HCT116 (cell line): ENCODE data around the gene UCHL5. TPM values are rescaled to one million over a fixed set of nuclear protein-coding genes. Genes with fewer than 3 reads are reported as not detected.

Source experiments
- ATAC-seq: fragments of 200-7000 bp; cut with Tn5 transposase; 2 replicates; pipeline ENCODE4 v1.9.1; 2020; ENCODE audit warnings: mild to moderate bottlenecking, moderate library complexity
- BruUV-seq: library from RNA; stranded (reverse); fragments of 400-500 nt; replicated peaks from 2 replicates; lab custom pipeline; 2021; lab: Mats Ljungman, UMichigan
- CTCF ChIA-PET: fragments of 300-600 bp; sonication (Branson Sonifier 250); formaldehyde crosslinking; loops from one replicate; lab custom pipeline; 2021; ENCODE audit warnings: antibody characterized with exemption; lab: Charles Lee
- POLR2A ChIA-PET: fragments of 300-600, 350-600 bp; sonication (Branson Sonifier 250); formaldehyde crosslinking; loops from one replicate; lab custom pipeline; 2021; ENCODE audit warnings: antibody characterized with exemption; lab: Charles Lee
- RAD21 ChIA-PET, 2 experiments: fragments of 300-600 bp; sonication (Branson Sonifier 250); formaldehyde crosslinking; loops; one replicate each; lab custom pipeline; 2023; ENCODE audit warnings: low total read pairs in 2 of 2; ENCODE audit not compliant: uncharacterized antibody in 2 of 2, unreplicated experiment in 2 of 2, low non-redundant PET in 1 of 2; lab: Charles Lee
- DNase-seq: peaks from one replicate; pipeline ENCODE4 v3.0.0-alpha.2; 2010; ENCODE audit warnings: low read depth, low spot score
- H2AFZ ChIP-seq: fragments of 200-600 bp; shearing (Covaris generic), sonication (generic); 2 replicates; pipeline ENCODE4 v1.6.1; 2017; ENCODE audit warnings: low read depth, mixed run types, mixed read lengths, antibody characterized with exemption, low read length; ENCODE audit not compliant: poor library complexity, severe bottlenecking
- H3K27ac ChIP-seq: 2 replicates; pipeline ENCODE4 v1.5.1; 2012; ENCODE audit warnings: low read depth, low read length
- H3K27me3 ChIP-seq: fragments of 200-600 bp; sonication (generic); 2 replicates; pipeline ENCODE4 v1.6.1; 2016; ENCODE audit warnings: mixed run types, low read length, mixed read lengths; ENCODE audit not compliant: insufficient read depth
- H3K36me3 ChIP-seq, 2 experiments: fragments of 200-500 bp in 1 of 2; fragments of 200-600 bp in 1 of 2; sonication (Bioruptor generic) in 1 of 2; sonication (generic) in 1 of 2; 2 replicates each; pipeline versions ENCODE4 v1.5.1 to v1.6.1; 2014 to 2016; ENCODE audit warnings: low read length in 2 of 2, inconsistent platforms in 1 of 2, mixed read lengths in 1 of 2, mixed run types in 1 of 2; ENCODE audit not compliant: insufficient read depth in 2 of 2, control insufficient read depth in 1 of 2
- H3K4me1 ChIP-seq, 2 experiments: fragments of 200-600 bp in 1 of 2; sonication (generic) in 1 of 2; 2 replicates each; pipeline versions ENCODE4 v1.5.1 to v1.6.1; 2012 to 2017; ENCODE audit warnings: low read length in 2 of 2, inconsistent platforms in 1 of 2, mild to moderate bottlenecking in 1 of 2, mixed read lengths in 1 of 2, mixed run types in 1 of 2, moderate library complexity in 1 of 2; ENCODE audit not compliant: insufficient read depth in 2 of 2, control insufficient read depth in 1 of 2
- H3K4me2 ChIP-seq: fragments of 200-600 bp; sonication (generic); 2 replicates; pipeline ENCODE4 v1.6.1; 2017; ENCODE audit warnings: mixed run types, low read length, mixed read lengths
- H3K4me3 ChIP-seq, 2 experiments: fragments of 200-600 bp in 1 of 2; sonication (generic) in 1 of 2; replicated peaks in 1 of 2; 2 replicates each; pipeline ENCODE4 v1.5.1; 2011 to 2016; ENCODE audit warnings: low read length in 2 of 2, control low read depth in 1 of 2, low read depth in 1 of 2, mild to moderate bottlenecking in 1 of 2, mixed read lengths in 1 of 2, mixed run types in 1 of 2
- H3K79me2 ChIP-seq: fragments of 200-600 bp; sonication (generic); 2 replicates; pipeline ENCODE4 v1.6.1; 2017; ENCODE audit warnings: mild to moderate bottlenecking, mixed run types, low read length, moderate library complexity, mixed read lengths; ENCODE audit not compliant: insufficient read depth
- H3K9ac ChIP-seq: fragments of 200-600 bp; sonication (generic); 2 replicates; pipeline ENCODE4 v1.6.1; 2016; ENCODE audit warnings: low read length, mixed read lengths
- H3K9me2 ChIP-seq: fragments of 200-600 bp; sonication (generic), shearing (Covaris generic); 2 replicates; pipeline ENCODE4 v1.6.1; 2017; ENCODE audit warnings: mixed run types, mild to moderate bottlenecking, moderate library complexity; ENCODE audit not compliant: insufficient read depth
- H3K9me3 ChIP-seq, 2 experiments: fragments of 200-500 bp in 1 of 2; fragments of 200-600 bp in 1 of 2; sonication (Bioruptor generic) in 1 of 2; sonication (generic) in 1 of 2; 2 replicates each; pipeline ENCODE4 v1.6.1; 2014 to 2017; ENCODE audit warnings: low read length in 2 of 2, mixed read lengths in 2 of 2, inconsistent platforms in 1 of 2, low read depth in 1 of 2, mild to moderate bottlenecking in 1 of 2, mixed run types in 1 of 2, moderate library complexity in 1 of 2; ENCODE audit not compliant: control insufficient read depth in 1 of 2, insufficient read depth in 1 of 2
- H4K20me1 ChIP-seq: fragments of 200-600 bp; sonication (generic), shearing (Covaris generic); 2 replicates; pipeline ENCODE4 v1.6.1; 2017; ENCODE audit warnings: mixed run types, mild to moderate bottlenecking, moderate library complexity; ENCODE audit not compliant: insufficient read depth
- EGR1 ChIP-seq: IDR thresholded peaks from 2 replicates; pipeline ENCODE4 v1.6.1; 2012; ENCODE audit warnings: low read depth
- POLR2A ChIP-seq: IDR thresholded peaks from 2 replicates; pipeline ENCODE4 v1.7.0; 2011; ENCODE audit warnings: borderline replicate concordance; ENCODE audit not compliant: insufficient read depth, insufficient read length; ENCODE audit errors: extremely low read depth
- POLR2AphosphoS5 ChIP-seq: IDR thresholded peaks from 2 replicates; pipeline ENCODE4 v1.6.1; 2011; ENCODE audit warnings: mild to moderate bottlenecking, low read depth, low read length, moderate library complexity
- RAD21 ChIP-seq: IDR thresholded peaks from 2 replicates; pipeline ENCODE4 v1.6.1; 2012; ENCODE audit warnings: low read depth, mild to moderate bottlenecking
- SP1 ChIP-seq: IDR thresholded peaks from 2 replicates; pipeline ENCODE4 v1.6.1; 2012; ENCODE audit warnings: low read depth
- SRF ChIP-seq: IDR thresholded peaks from 2 replicates; pipeline ENCODE4 v1.6.1; 2012; ENCODE audit warnings: low read depth
- YY1 ChIP-seq: IDR thresholded peaks from 2 replicates; pipeline ENCODE4 v1.6.1; 2011; ENCODE audit warnings: low read length, low read depth, moderate library complexity, mild to moderate bottlenecking; ENCODE audit not compliant: insufficient replicate concordance; ENCODE audit errors: extremely low read depth
- ZNF274 ChIP-seq: fragments of 200-500 bp; sonication (Bioruptor generic); IDR thresholded peaks from 2 replicates; pipeline ENCODE4 v1.6.1; 2014; ENCODE audit warnings: mild to moderate bottlenecking, low read depth, low read length, inconsistent platforms
- intact Hi-C: fragments of 100-400 bp; cut with micrococcal nuclease; formaldehyde crosslinking; loops from 2 replicates; pipeline ENCODE4 v1.10.0; 2022
- total RNA-seq: library from RNA; stranded (reverse); gene quantifications from one replicate; pipeline ENCODE4 v1.2.1, GENCODE V29; 2021; ENCODE audit not compliant: unreplicated experiment
- TF ChIP-seq, protein P1 (sequence below): IDR thresholded peaks from 2 replicates; pipeline ENCODE4 v1.6.1; 2012; ENCODE audit warnings: low read depth
- TF ChIP-seq, protein P2 (sequence below): IDR thresholded peaks from 2 replicates; pipeline ENCODE4 v1.6.1; 2012

The UCHL5 gene
- total RNA-seq, 1 experiment from 2014 or later: 75.8 TPM

DNA sequence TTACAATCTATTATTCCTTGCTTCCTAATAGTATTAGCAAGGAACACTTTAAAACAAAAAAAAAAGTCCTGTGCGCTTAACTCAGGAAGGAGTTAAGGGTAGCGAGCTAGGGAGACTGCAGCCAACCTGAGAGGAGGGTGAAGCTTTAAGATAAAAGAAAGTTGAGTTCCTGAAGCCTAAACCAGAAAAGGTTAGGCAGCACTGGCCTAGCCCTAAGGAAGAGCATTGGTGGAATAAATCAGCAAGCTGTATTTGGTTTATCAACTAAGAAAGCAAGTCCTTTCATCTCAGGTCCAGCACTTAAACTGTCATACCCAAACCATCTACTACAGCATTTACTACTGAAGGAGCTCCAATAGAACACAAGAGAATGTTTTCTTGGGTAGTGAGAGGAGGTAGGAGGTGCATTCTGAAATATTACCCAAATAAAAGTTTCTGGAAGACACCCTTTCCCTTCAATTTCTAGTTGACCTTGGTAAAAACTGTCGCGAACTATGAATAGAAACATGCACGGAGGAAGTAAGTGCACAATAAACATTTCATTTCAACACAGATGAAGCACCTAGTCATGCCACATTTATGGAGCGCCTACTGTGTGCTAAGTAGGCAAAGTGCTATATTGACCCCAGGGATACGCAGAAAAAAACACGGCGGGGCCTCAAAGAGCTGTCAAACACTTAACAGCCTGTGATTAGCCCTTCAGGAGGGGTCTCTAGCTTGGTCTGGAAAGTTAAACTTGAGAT is 44.8 kb upstream of the UCHL5 start:
- RAD21 ChIA-PET: interaction anchor here in 1 of 2 experiments (0.7 kb wide), 1 partner anchor 46 kb away, joined by 3 read pairs; no protein-coding TSS in a partner anchor
- H3K36me3 ChIP-seq: peaks cover 3 to 6% of the 10 kb centered on the region in 2 experiments; a peak in 1 of 4 replicates
- H3K79me2 ChIP-seq: peaks cover 30% of the 10 kb centered on the region
- BruUV-seq: no TSS peak
- peak overlapping the region; percentile 58 to 74 for H3K4me3 ChIP-seq
- H3K9ac ChIP-seq: peak overlapping the region; percentile 72
- no peak for ATAC-seq
- intact Hi-C loops: no loop called here
- peak overlapping the region; percentile 74 for H3K4me2 ChIP-seq
- H3K27ac ChIP-seq: peak overlapping the region; percentile 79
- no peaks in the 10 kb centered on the region for H3K9me3 ChIP-seq
- peaks cover 12 to 20% of the 10 kb centered on the region in 2 experiments; a peak in 3 of 4 replicates for H3K4me1 ChIP-seq
- POLR2A ChIA-PET: interaction anchor here (1.2 to 2.4 kb wide), 5 partner anchors 10 to 45 kb away, joined by 5 to 16 read pairs (median 6); partner anchors contain the start of genes CDC73, RO60 and UCHL5
- H4K20me1 ChIP-seq: no peaks in the 10 kb centered on the region
- no peak overlapping the region for H2AFZ ChIP-seq
- no peak for DNase-seq
- H3K9me2 ChIP-seq: no peaks in the 10 kb centered on the region
- no peaks in the 10 kb centered on the region for H3K27me3 ChIP-seq
- CTCF ChIA-PET: interaction anchor here (1.3 to 2.2 kb wide), 3 partner anchors 14 to 84 kb away, joined by 3 to 10 read pairs (median 5); partner anchors contain the start of gene CDC73
- TF ChIP-seq, protein P1, sequence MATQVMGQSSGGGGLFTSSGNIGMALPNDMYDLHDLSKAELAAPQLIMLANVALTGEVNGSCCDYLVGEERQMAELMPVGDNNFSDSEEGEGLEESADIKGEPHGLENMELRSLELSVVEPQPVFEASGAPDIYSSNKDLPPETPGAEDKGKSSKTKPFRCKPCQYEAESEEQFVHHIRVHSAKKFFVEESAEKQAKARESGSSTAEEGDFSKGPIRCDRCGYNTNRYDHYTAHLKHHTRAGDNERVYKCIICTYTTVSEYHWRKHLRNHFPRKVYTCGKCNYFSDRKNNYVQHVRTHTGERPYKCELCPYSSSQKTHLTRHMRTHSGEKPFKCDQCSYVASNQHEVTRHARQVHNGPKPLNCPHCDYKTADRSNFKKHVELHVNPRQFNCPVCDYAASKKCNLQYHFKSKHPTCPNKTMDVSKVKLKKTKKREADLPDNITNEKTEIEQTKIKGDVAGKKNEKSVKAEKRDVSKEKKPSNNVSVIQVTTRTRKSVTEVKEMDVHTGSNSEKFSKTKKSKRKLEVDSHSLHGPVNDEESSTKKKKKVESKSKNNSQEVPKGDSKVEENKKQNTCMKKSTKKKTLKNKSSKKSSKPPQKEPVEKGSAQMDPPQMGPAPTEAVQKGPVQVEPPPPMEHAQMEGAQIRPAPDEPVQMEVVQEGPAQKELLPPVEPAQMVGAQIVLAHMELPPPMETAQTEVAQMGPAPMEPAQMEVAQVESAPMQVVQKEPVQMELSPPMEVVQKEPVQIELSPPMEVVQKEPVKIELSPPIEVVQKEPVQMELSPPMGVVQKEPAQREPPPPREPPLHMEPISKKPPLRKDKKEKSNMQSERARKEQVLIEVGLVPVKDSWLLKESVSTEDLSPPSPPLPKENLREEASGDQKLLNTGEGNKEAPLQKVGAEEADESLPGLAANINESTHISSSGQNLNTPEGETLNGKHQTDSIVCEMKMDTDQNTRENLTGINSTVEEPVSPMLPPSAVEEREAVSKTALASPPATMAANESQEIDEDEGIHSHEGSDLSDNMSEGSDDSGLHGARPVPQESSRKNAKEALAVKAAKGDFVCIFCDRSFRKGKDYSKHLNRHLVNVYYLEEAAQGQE: no peak
- TF ChIP-seq POLR2A (no peak), SRF (no peak), YY1 (no peak), POLR2AphosphoS5 (no peak), SP1 (no peak), ZNF274 (no peak), RAD21 (no peak), EGR1 (no peak)
- TF ChIP-seq, protein P2, sequence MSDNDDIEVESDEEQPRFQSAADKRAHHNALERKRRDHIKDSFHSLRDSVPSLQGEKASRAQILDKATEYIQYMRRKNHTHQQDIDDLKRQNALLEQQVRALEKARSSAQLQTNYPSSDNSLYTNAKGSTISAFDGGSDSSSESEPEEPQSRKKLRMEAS: no peak
